22Rv1 (cell line): ENCODE measurements around the gene TEFM.
"Not testable (repeated sequence)": the region's sequence is repeated elsewhere in the genome, so short reads cannot be mapped to it uniquely, and the experiment has no call there.

Experiments used
- H3K27ac ChIP-seq: fragments of 450-650 bp; 2 replicates; pipeline ENCODE4 v1.5.1; 2017
- ZFX ChIP-seq: fragments of 450-650 bp; IDR thresholded peaks from 2 replicates; pipeline ENCODE4 v1.6.1; 2017; ENCODE audit warnings: antibody characterized with exemption, borderline replicate concordance
- TF ChIP-seq, protein P1 (sequence below): fragments of 450-650 bp; IDR thresholded peaks from 2 replicates; pipeline ENCODE4 v1.5.1; 2017; ENCODE audit warnings: mild to moderate bottlenecking

The TEFM gene

DNA sequence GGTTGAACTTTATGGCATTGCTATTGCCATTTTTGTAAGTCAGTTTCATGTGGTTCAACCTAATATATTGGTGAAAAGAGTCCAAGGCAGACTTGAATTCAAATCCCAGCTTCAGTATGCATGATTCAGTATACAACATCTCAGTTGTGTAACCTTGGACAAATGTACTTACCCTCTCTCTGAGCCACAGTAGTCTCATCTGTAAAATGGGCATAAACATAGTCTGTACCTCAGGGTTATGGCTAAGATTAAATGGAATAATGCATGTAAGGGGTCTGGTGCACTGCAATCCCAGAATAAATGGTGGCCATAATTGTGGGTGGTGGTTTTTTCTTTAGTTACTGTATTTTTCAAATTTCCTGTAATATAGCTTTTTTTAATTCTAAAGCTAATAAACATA, 11.0 kb upstream of the TEFM start:
- TF ChIP-seq, protein P1, sequence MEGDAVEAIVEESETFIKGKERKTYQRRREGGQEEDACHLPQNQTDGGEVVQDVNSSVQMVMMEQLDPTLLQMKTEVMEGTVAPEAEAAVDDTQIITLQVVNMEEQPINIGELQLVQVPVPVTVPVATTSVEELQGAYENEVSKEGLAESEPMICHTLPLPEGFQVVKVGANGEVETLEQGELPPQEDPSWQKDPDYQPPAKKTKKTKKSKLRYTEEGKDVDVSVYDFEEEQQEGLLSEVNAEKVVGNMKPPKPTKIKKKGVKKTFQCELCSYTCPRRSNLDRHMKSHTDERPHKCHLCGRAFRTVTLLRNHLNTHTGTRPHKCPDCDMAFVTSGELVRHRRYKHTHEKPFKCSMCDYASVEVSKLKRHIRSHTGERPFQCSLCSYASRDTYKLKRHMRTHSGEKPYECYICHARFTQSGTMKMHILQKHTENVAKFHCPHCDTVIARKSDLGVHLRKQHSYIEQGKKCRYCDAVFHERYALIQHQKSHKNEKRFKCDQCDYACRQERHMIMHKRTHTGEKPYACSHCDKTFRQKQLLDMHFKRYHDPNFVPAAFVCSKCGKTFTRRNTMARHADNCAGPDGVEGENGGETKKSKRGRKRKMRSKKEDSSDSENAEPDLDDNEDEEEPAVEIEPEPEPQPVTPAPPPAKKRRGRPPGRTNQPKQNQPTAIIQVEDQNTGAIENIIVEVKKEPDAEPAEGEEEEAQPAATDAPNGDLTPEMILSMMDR, result no peak
- TF ChIP-seq ZFX, result no peak
- H3K27ac ChIP-seq, result no peak overlapping the region

DNA sequence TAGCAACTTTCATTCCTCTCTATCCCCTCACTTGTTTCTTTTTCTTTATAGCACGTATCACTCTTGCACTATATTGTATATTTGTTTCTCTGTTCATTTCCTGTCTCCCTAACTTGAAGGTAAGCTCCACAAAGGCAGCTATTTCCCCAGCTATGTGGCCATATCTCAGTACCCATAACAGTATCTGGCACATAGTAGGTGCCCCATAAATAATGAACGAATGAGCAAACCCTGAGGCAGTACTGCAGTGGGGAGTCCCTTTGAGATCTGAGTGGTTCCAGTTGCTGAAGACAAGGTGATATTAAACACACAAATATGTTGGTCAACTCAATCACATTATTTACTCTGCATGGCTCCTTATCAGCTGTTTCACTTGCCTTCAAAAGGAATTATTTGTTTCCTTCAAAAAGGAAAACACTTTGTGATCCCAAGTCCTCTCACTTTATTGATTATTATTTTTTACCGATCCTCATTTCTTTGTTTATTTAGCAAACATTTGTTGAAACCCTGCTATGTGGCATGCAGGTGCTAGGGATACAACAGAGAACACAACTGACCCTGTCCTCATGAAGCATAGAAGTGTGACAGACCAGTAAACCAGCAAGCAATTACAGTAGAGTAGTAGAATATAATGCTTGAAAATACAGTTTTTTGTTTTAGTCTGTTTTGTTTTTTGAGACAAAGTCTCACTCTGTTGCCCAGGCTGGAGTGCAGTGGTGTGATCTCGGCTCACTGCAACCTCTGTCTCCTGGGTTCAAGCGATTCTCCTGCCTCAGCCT, 10.0 kb upstream of the TEFM start:
- H3K27ac ChIP-seq, result no peak overlapping the region
- TF ChIP-seq, protein P1, result no peak
- TF ChIP-seq ZFX, result no peak

DNA sequence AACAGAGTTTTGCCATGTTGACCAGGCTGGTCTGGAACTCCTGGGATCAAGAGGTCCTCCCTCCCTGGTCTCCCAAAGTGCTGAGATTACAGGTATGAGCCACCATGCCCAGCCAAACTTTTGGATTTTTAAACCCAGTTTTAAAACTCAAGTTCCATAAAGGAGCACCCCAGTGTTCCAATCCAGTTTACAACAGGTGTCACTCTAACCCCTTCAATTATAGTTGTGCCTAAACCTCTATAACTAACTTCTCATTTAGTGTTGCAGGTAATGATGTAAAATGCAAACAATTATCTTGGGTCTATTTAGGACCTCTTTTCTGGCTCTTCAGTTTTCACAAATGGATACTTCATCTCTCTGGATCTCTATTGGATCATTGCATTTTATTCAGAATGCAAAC, 7.9 kb upstream of the TEFM start:
- H3K27ac ChIP-seq, result no peak overlapping the region
- TF ChIP-seq, protein P1, result no peak
- TF ChIP-seq ZFX, result no peak

GRCh38 chr17:30910151-30910550, 4.1 kb upstream of the TEFM start:
- H3K27ac ChIP-seq, result not testable (repeated sequence)

GRCh38 chr17:30908717-30909420, 2.8 kb upstream of the TEFM start:
- TF ChIP-seq ZFX, result no peak
- H3K27ac ChIP-seq, result no peak overlapping the region

DNA sequence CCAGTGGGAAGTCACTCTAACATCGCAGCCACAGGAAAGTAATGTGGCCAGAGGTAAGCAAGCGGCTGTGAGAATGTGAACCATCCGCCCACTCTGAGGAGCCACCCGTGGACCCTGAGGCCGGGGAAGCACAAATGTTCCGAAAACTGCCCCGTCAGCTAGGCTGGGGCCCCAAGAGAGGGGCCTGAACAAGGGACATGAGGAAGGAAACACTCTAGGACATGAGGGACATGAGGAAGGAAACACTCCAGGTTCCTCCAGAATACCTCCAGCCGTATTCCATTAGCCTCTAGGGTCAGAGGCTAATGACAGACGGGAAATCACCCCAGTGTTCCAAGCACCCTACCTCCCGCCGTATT, 317 bp downstream of the TEFM start:
- TF ChIP-seq ZFX, result no peak
- TF ChIP-seq, protein P1, result no peak
- peak overlapping the region; percentile 83 for H3K27ac ChIP-seq

GRCh38 chr17:30897311-30897710, 8.7 kb downstream of the TEFM start:
- no peak overlapping the region for H3K27ac ChIP-seq
- TF ChIP-seq, protein P1, result no peak
- no peak for TF ChIP-seq ZFX

GRCh38 chr17:30894236-30894635, 11.8 kb downstream of the TEFM start:
- TF ChIP-seq ZFX, result no peak
- TF ChIP-seq, protein P1, result no peak
- H3K27ac ChIP-seq, result no peak overlapping the region
